Fibroblast of skin of back (primary cell): ENCODE results near the gene LMTK2.

ENCODE experiments used
- DNase-seq: peaks from one replicate; pipeline ENCODE4 v3.0.0-alpha.2; 2013

The LMTK2 gene

GRCh38 chr7:98203261-98203963, 96.8 kb downstream of the LMTK2 start:
- no peak for DNase-seq

GRCh38 chr7:98203964-98204605, 97.4 kb downstream of the LMTK2 start:
- DNase-seq: no peak

GRCh38 chr7:98204670-98205069, 98.0 kb downstream of the LMTK2 start:
- DNase-seq: no peak

GRCh38 chr7:98205162-98205845, 98.6 kb downstream of the LMTK2 start:
- no peak for DNase-seq

- DNase-seq: no peak
These were observed 100.0 kb downstream of the LMTK2 start for GRCh38 chr7:98206451-98207330.

- DNase-seq: no peak
These were observed 102.7 kb downstream of the LMTK2 start for GRCh38 chr7:98209166-98209920.

- no peak for DNase-seq
These were observed 104.0 kb downstream of the LMTK2 start for GRCh38 chr7:98210513-98211220.

- DNase-seq: no peak
These were observed 104.6 kb downstream of the LMTK2 start, which contains the start of gene BHLHA15 for GRCh38 chr7:98211221-98211675. Gene BHLHA15, plus strand, starts transcription at chr7:98211439. Its CDS starts 871 bp downstream, at chr7:98212310.

GRCh38 chr7:98211676-98212531, 105.2 kb downstream of the LMTK2 start:
- DNase-seq: no peak

- no peak for DNase-seq
These were observed 105.9 kb downstream of the LMTK2 start for GRCh38 chr7:98212532-98213041.

- no peak for DNase-seq
These were observed 106.7 kb downstream of the LMTK2 start for GRCh38 chr7:98213296-98213887.

GRCh38 chr7:98213888-98214810, 107.5 kb downstream of the LMTK2 start:
- DNase-seq: no peak

GRCh38 chr7:98214811-98215321, 108.2 kb downstream of the LMTK2 start:
- no peak for DNase-seq

- DNase-seq: no peak
These were observed 109.2 kb downstream of the LMTK2 start for GRCh38 chr7:98215561-98216495.

- DNase-seq: no peak
These were observed 110.4 kb downstream of the LMTK2 start for GRCh38 chr7:98216941-98217622.
